ENCODE data around the gene ANO2.
"Not testable (repeated sequence)": the region's sequence is repeated elsewhere in the genome, so short reads cannot be mapped to it uniquely, and the experiment has no call there.

The ANO2 gene

DNA sequence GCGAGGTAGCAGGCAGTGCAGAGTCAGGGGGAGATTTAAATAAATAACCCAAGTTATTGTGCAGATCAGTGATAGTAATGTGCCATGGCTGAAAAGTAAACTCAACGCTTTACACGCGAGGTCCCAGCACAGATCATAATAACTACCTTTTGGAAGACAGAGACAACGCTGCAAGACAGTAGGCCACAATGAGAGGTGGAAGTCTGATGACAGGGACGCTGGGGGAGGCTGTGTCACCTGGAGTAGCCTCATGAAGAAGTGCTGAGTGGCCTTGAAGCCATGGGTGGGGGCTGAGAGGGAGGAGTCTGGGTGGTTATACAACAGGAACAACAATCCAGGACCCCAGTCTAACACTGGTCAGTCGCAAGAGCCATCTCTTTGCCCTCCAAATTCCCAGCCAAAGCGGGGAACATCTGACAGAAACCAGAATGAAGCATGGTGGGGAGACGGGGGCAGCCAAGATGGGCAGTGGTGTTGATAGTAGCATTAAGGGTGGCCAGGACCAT is 28.2 kb downstream of the ANO2 start:
- no peak for DNase-seq

DNA sequence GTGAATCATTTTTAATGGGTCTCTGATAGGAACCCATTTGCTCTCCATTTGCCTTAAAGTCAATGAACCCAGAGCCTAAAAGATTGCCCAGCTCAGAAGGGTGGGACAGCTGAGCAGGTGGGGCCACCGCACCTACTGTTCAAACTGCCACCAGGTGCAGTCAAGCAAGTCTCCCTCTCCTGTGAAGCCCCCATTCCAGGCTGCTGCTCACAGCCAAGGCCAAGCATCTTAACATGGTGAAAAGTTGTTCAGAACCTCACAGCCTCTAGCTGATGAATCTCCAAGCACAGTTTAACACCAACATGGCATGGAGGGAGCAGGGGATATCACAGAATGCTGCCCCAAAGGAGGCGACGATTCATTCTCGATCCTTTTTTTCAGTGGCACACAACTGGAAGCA is 29.5 kb downstream of the ANO2 start:
- DNase-seq: no peak

DNA sequence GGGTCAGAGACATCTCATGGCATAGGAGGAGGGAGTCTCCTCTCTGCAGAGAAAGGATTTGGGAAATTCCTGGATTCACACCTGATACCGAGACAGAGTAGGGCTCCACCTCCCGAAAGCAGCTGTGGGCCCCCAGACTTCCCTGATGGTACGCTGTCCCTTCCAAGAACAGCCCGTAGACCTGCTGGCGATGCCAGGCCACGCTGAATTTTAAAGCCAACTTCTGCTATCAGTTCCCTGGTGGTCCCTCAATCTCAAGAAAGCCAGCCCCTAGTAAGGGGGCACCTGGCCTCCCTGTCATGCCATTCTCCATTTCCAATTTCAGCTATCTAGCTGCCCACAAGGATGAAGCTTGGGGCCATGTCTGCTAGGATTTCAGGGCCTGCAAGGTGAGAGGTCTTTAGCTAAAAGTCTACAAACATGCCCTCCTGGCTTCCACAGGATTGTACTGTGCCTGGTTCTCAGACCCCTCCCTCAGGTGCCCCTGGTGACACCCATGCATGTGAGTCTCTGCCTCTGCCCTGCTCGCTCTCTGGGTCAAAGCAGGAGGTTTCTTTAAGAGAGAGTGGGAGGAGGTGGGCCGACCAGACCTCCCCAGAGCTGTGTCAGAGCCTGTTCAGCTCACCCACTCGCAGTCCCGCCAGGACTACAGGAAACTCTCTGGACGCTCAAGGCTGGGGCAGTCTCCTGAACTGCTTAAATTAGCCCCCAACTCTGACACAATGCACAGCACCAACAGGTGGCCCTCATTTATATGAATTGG is 30.5 kb downstream of the ANO2 start:
- DNase-seq: no peak

DNA sequence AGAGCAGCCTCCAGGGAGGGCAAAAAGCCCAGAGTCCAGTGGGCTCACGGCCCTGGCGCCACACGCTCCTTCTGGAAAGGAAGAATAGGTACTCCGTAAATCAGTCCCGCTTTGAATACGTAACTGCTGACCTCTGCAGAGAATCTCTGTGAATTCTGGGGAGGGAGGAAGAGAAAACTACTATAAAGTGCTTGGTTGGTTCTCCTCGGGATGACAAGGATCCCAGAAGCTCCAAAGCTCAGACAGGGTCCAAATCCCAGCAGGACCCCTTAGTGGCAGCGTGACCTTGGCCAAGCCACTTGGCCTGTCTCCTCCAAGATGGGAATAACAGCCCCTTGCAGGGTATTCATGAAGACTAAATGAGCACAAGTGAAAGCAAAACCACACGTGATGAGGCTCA is 31.7 kb downstream of the ANO2 start:
- DNase-seq: no peak

DNA sequence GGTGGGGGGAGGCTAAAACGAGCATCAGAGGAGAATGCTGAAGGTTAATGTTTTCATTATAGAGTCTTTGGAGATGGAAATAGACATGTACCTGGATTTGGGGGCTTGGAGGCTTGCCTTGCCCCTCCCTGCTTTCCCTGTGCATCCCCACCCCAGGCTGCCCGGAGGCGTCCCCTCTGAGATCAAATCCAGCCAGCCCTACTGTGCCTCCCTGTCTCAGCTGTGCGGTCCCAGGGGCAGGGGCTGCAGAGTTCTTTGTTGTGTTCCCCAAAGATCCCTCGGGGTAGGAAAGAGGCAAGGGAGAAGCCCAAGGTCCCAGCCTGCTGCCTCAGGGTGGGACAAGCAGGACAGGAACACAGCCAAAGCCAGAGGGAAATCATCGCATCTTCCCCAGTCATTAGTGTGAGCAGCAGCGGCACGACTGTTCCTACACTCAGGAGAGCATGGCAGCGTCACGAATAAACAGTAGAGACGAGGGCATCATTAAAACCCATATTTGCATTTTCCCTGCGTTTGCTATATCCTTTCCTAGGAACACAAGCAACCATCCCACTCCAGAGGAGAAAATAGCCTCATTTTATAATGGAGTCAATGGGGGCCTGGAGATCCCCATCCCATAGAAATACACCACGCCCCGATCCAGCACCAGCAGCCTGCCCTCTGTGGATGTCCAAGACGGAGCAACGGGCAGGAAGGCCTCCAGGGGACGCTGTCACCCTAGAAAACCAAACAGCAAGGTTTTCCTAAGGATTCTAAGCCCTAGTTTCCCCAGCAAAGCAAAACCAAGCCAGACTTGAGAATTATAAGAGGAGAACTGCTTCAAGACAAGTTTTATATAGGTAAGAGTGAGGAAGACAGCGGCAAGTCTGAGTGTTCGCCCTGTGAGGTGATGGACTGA is 32.4 kb downstream of the ANO2 start:
- no peak for DNase-seq

DNA sequence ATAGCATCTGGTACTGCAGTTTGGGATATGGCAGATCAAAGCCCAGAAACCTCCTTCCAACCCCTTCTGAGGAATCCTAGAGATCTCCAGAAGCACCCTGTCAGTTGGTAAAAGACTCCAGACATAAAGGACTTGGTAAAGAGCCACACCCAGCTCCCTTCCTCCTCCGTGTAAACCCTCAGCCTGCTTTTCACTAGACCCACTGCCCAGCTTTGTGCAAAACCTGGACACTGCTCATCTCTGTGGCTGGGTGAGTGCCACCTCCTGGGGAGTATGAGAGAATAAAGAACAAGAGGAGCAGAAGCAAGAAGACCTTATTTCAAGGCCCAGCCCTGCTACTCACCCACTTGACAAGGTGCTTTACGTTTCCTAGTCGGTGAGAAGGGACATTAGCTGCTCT is 33.0 kb downstream of the ANO2 start:
- DNase-seq: no peak

DNA sequence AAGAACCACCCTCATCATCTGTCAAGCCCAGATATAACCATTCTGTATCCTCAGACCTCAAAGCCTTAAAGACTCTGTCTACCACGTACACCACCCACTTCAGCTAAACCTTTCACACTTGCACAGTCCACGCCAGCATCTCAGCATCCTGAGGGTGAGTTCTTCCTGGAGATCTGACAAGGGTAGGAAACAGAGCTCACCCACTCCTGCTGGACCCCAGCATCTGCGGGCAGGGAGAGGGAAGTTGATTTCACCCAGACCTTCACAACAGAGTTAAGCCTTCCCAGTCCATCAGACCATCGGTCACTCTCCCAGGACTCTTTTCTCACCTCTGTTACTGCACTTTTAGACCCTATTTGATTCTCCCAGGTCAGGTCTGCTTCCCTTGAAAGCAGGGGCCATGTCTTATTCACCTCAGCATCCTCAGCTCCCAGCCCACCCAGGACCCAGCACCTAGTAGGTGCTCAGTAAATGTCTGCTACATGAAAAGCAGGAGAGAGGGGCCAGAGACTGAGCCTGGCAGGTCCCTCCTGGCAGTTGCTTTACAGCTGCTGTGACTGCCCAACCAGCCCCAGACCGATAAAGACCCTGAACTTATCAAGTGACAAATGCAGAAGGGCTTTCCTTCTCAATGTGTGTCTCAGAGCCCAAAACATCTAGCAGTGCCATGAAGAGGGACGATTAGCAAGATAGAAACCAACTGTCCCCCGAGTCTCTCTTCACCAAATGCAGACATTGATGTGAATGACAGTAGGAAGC is 34.1 kb downstream of the ANO2 start:
- no peak for DNase-seq

DNA sequence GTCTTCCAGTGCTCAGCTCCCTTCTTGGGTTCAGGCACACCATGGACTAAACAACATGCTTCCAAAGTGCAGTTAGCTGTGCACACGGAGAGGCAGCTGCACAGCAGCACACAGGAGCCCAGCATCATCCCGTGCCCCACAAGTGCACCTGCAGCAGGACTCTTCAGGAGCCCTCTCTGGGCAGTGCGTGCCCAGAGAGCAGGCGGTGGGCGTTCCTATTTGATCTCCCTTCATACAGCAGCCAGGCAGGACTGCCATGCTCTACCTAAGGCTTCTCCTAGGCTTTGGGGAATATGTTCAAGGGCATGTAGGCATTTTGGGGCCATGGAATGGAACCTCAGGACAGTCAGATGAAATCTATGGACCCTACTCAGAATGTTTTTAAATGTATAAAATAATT is 35.5 kb downstream of the ANO2 start:
- no peak for DNase-seq

DNA sequence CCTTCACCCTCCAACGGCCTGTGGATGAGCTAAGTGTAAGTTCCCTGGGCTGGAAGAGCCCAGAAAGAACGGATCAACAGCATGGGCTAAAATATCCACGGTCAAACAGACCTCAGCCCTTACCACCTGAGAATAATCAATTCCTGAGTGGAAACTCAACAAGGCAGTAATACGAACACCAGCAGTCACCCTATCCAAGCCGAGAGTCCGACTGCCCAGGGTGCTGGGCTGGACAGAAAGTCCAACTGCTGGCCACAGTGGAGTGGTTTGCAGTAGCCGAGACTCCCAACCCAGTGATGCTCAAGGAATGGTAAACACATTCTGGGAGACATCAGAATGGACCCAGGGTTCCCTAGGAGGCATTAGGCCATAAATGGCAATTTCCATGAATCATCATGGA is 36.8 kb downstream of the ANO2 start:
- no peak for DNase-seq

DNA sequence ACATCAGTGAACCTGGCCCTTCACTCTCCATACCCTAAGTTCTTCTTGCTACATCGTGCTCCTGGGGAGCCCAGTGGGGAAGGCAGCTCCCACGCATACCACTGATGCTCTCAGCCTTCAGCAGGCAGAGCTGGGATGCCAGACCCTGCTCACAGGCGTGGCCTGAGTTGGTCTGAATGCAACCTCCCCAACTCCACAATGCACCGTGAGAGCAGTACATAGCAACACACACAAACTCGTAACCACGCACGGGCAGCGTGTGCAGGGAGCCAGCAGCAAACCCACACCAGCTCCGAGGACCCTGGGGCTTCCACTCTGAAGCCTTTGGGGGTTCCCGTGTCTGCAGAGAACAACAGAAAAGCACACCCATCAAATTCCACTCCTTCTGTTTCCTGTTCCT is 37.3 kb downstream of the ANO2 start:
- DNase-seq: no peak

DNA sequence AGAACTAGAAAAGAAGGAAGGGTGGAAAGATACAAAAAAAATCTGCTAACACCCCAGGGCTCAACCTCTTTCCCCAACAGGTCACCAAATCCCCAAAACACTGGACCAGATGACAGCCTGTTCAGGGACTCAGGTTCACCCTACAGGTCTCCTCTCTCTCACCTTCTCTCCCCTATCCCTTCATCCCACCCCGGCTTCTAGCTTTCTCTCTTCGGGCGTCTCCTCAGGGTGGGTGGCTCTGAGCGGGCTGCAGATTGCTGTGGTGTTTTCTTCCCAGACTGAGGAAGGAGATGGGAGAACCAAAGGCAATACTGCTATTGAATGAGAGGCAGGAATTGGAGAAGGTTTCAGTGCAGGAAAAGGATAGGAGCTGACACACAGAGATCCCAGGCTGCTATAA is 39.3 kb downstream of the ANO2 start:
- no peak for DNase-seq

DNA sequence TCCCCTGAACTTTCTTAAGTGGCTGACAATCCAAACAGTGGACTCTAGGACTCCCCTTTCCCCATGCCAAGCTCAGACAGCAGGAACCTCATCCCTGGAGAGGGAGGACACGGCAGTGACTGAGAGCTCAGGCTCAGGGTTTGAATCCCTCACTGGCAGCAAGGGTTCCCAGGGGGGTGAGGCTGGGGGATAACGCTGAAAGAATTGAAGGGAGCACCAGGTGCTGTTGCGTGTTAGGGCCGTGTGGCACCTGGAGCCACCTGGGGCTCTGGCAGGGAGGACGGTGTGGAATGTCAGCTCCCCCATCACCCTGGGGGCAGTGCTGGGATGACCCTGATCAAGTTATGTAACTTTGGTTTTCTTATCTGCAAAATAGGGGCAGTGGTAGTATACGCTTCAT is 40.1 kb downstream of the ANO2 start:
- DNase-seq: no peak

DNA sequence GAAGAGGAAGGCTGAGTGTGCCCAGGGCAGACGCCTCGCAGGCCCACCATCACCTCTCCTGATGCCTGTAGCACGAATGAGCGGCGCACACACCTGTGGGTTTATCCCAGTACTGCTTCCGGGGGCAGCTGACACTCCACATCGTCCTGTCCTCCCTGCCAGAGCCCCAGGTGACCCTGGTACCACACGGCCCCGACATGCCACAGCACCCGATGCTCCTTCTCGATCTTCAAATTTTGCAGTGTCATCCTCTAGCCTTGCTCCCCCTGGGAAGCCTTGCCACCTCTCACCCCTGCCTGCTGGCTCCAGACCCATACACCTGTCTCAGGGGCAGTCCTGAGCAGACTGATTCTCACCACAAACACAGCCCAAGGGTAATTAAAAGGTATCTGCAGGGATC is 40.6 kb downstream of the ANO2 start:
- no peak for DNase-seq

DNA sequence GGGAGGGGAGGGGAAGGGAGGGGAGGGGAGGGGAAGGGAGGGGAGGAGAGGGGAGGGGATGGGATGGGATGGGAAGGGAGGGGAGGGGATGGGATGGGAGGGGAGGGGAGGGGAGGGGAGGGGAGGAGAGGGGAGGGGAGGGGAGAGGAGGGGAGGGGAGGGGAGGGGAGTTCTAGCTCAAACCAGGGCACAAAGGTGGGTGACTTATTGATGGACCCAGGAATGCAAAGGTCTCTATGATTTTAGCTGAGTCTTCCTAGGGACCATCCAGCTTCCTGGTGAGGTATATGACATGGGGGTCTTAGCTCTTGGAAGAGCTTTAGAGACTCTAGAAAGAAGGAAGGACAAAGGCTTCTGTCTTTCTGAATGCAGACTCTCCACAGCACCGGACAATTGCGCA is 42.3 kb downstream of the ANO2 start:
- no peak for DNase-seq

DNA sequence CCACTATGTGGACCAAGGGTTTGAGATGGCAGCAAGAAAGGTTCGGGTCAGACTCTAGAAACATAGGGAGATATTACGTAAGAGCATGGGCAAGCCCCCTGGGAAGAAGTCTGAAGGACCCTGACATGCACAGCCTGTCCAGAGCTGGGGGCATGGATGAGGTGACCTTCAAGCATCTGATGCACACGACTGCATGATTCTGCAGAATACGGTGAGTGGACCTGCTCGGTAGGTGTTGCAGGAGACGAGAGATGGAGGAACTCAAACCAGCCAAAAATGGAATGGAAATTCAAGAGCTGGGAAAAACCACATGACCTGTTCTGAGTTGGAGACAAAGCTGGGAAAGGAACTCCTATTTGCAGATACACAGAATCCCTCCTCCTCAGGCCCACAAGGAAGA is 43.6 kb downstream of the ANO2 start:
- DNase-seq: no peak

DNA sequence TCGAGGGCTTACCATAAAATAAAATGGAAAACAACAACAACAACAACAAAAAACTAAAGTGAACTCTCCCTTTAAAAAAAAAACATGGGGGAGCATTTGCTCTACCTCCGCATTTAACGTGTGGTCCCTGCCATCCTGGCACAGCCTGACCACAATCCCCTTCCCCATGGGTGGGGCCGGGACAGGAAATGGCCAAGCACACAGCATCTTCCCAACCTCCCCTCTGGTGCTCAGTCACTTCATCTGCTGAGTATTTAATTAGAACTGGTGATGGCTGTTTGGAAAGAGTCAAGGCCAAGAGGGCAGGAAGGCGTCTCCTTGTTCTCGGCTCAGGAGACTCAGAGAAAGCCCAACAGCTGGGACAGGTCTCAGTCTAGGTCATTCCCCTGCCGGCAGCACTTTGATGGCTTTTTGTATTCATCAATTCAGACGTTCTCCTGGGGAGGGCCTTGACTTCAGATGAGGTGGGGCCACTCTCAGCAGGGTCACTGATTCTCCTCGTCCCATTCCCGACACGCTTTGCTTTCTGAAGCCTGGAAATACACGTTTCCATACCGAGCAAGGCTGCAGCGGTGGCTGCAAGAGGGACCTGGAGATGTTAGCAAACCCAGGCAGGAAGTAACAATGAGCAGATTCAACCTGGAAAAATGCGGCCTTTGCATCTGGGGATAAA is 44.4 kb downstream of the ANO2 start:
- no peak for DNase-seq

DNA sequence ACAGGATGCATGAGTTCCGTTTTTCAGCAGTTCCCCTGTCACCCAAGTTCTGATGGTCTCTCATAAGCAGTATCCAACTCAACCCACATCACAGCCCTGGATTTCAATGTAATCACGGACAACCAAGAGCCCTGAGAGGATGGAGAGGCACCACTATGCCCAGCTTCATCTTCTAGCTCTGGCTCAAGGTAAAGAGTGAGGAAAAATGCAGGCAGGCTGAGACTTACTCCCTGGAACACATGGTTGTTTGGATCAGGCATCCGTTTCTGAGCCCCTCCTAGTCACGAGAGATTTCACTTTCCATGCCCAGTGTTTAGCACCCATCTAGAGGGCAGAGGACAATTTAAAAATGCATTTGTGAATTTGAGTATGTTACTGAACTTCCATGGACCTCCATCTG is 45.0 kb downstream of the ANO2 start:
- DNase-seq: no peak

DNA sequence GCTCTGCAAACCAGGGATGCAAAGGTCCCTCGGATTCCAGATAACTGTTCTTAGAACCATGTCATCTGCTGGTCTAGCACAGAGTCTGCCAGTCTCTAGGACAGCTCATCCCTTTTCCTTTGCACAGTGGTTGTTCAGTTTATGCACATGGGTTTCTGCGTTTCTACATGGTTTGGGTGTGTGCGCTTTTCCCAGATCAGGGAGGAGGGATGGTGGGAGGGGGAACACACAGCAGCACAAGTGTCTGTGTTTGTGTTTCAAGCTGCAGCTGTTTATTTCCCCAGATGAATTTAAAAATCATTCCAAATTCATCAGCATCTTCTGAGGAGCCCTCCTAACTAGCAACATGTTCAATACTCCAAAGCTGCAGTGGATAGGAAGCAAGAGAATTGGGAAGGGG is 45.4 kb downstream of the ANO2 start:
- DNase-seq: no peak

DNA sequence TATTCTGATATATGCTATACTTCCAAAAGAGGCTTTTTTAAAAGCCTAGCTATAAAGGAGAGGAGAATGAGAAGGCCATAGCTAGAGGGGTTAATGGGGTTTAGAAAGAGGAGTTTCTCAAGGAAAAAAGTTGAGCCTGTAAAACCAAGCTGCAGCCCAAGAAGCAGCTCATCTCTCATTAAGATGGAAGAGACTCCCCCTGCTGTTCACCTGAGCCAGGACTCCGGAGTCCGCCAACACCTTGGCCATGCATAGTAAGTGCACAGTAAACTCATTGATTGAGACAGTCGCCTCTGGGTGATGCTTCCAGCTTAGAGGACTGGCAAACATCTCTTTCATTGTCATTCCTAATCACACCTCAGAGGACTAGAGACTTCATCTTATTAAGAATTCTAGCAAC is 46.2 kb downstream of the ANO2 start:
- DNase-seq: no peak

DNA sequence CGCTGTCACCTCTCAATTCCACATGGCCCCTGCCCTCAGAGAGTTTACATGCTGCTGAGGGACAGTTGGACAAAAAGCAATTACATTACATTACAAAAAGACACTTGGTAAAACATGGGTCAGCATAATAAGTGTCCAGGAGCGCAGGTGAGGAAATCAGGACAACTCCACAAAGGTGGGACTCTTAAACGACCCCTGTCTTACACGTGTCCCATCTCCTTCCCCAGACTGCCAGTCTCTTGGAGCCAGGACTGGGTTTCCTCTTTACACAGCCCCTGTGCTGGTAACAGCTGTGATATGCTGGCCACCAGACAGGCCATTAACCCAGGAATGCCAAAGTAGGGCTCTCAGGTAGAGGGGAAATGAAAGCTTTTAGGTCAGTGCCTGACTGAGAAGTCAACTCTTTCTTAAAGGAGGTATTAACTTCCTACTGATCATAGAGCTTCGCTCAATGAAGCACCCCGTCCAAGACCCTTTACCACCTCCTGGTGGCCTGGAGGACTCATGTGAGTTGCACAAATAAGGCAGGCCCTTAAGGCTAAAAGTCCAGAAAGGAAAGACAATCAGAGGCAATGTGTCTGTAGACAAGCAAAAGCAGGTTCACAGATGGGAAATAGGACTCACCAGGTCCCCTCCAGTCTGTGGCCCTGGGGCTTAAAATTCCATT is 55.5 kb downstream of the ANO2 start:
- DNase-seq: no peak

DNA sequence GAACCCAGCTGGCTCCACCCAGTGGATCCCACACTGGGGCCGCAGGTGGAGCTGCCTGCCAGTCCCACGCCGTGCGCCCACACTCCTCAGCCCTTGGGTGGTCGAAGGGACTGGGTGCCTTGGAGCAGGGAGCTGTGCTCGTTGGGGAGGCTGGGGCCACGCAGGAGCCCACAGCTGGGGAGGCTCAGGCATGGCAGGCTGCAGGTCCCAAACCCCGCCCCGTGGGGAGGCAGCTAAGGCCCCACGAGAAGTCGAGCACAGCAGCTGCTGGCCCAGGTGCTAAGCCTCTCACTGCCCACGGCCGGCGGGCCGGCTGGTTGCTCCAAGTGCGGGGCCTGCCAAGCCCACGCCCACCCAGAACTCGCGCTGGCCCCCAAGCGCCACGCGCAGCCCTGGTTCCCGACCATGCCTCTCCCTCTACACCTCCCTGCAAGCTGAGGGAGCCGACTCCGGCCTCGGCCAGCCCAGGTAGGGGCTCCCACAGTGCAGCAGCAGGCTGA is 56.2 kb downstream of the ANO2 start:
- no peak for DNase-seq

DNA sequence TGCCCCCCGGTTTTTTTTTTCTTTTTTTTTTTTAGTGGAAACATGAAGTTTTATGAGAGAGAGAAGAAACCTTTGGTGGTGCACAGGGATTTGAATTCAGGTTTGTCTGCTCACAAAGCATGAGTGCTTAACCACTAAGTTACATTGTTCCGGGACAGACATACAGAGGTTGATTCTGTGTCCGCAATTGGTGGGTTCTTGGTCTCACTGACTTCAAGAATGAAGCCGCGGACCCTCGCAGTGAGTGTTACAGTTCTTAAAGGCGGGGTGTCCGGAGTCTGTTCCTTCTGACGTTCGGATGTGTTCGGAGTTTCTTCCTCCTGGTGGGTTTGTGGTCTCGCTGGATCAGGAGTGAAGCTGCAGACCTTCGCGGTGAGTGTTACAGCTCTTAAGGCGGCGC is 57.2 kb downstream of the ANO2 start:
- DNase-seq: not testable (repeated sequence)
